Neuronal stem cell (in vitro differentiated cells): ENCODE results near the gene TMEM138.
A peak's percentile ranks its signal among the peaks of the same experiment; 100 is the strongest.

Source experiments
- DNase-seq: peaks from one replicate; pipeline ENCODE4 v3.0.0-alpha.2; 2013; ENCODE audit warnings: low spot score
- H2AFZ ChIP-seq: one replicate; pipeline ENCODE4 v1.6.1; 2013; ENCODE audit warnings: mild to moderate bottlenecking, low read length, inconsistent platforms
- H2AK5ac ChIP-seq: 2 replicates; pipeline ENCODE4 v1.6.1; 2013; ENCODE audit warnings: low read depth, mild to moderate bottlenecking, inconsistent platforms, low read length, moderate library complexity, mixed read lengths
- H2BK120ac ChIP-seq: 2 replicates; pipeline ENCODE4 v1.6.1; 2013; ENCODE audit warnings: low read depth, mild to moderate bottlenecking, inconsistent platforms, low read length, moderate library complexity, mixed read lengths
- H2BK12ac ChIP-seq: one replicate; pipeline ENCODE4 v1.6.1; 2013; ENCODE audit warnings: low read length, inconsistent platforms
- H2BK15ac ChIP-seq: 2 replicates; pipeline ENCODE4 v1.6.1; 2013; ENCODE audit warnings: mild to moderate bottlenecking, low read length, inconsistent platforms, mixed read lengths
- H2BK5ac ChIP-seq: one replicate; pipeline ENCODE4 v1.6.1; 2013; ENCODE audit warnings: inconsistent platforms, mild to moderate bottlenecking, low read length, moderate library complexity
- H3K14ac ChIP-seq: one replicate; pipeline ENCODE4 v1.6.1; 2013; ENCODE audit warnings: low read length, inconsistent platforms
- H3K18ac ChIP-seq: 2 replicates; pipeline ENCODE4 v1.6.1; 2013; ENCODE audit warnings: low read length, inconsistent platforms
- H3K23ac ChIP-seq: 2 replicates; pipeline ENCODE4 v1.6.1; 2013; ENCODE audit warnings: low read depth, mild to moderate bottlenecking, mixed read lengths, low read length, inconsistent platforms; ENCODE audit not compliant: poor library complexity
- H3K27ac ChIP-seq: replicated peaks from 3 replicates; pipeline ENCODE4 v1.5.1; 2013; ENCODE audit warnings: low read length, inconsistent platforms
- H3K27me3 ChIP-seq, 3 experiments: 2 replicates each; pipeline ENCODE4 v1.6.1; 2013; ENCODE audit warnings: low read length in 3 of 3, mild to moderate bottlenecking in 2 of 3, inconsistent platforms in 1 of 3, low read depth in 1 of 3, mixed read lengths in 1 of 3, moderate library complexity in 1 of 3; ENCODE audit not compliant: control insufficient read depth in 3 of 3, insufficient read depth in 3 of 3
- H3K36me3 ChIP-seq, 2 donors: replicated peaks in 1 of 2; 2 replicates each; pipeline ENCODE4 v1.6.1; 2013; ENCODE audit warnings: low read length in 2 of 2; ENCODE audit not compliant: control insufficient read depth in 2 of 2, insufficient read depth in 2 of 2
- H3K4ac ChIP-seq: 2 replicates; pipeline ENCODE4 v1.6.1; 2013; ENCODE audit warnings: inconsistent platforms, mild to moderate bottlenecking, low read length, moderate library complexity
- H3K4me1 ChIP-seq, 2 donors: 1 replicate in 1 of 2; 2 replicates in 1 of 2; pipeline ENCODE4 v1.6.1; 2013; ENCODE audit warnings: low read length in 2 of 2, low read depth in 1 of 2; ENCODE audit not compliant: control insufficient read depth in 2 of 2, insufficient read depth in 1 of 2
- H3K4me2 ChIP-seq: one replicate; pipeline ENCODE4 v1.6.1; 2013; ENCODE audit warnings: mild to moderate bottlenecking, low read length, inconsistent platforms; ENCODE audit not compliant: insufficient read depth, poor library complexity, severe bottlenecking
- H3K4me3 ChIP-seq, 2 donors: 2 replicates each; pipeline ENCODE4 v1.5.1; 2013; ENCODE audit warnings: low read length in 2 of 2, mild to moderate bottlenecking in 2 of 2, inconsistent platforms in 1 of 2, moderate library complexity in 1 of 2
- H3K79me1 ChIP-seq: one replicate; pipeline ENCODE4 v1.6.1; 2013; ENCODE audit warnings: low read depth, mild to moderate bottlenecking, inconsistent platforms, low read length, moderate library complexity
- H3K9ac ChIP-seq: one replicate; pipeline ENCODE4 v1.6.1; 2013; ENCODE audit warnings: mild to moderate bottlenecking, low read depth, low read length, inconsistent platforms; ENCODE audit not compliant: poor library complexity
- H3K9me3 ChIP-seq, 2 donors: replicated peaks in 1 of 2; 2 replicates each; pipeline versions ENCODE3 to v1.6.1; 2013; ENCODE audit warnings: low read length in 2 of 2, mild to moderate bottlenecking in 2 of 2, inconsistent platforms in 1 of 2, low read depth in 1 of 2, mixed read lengths in 1 of 2, moderate library complexity in 1 of 2; ENCODE audit not compliant: control insufficient read depth in 2 of 2, insufficient read depth in 1 of 2
- H4K8ac ChIP-seq: one replicate; pipeline ENCODE4 v1.6.1; 2013; ENCODE audit warnings: low read depth, mild to moderate bottlenecking, inconsistent platforms, low read length, moderate library complexity
- H4K91ac ChIP-seq: one replicate; pipeline ENCODE4 v1.6.1; 2013; ENCODE audit warnings: low read length, low read depth, mild to moderate bottlenecking, inconsistent platforms; ENCODE audit not compliant: poor library complexity
- WGBS, 2 donors: extraction: QIAGEN DNeasy Blood & Tissue Kit; methylation state at CpG; one replicate each; pipeline ENCODE4 v1.1.7; 2013; ENCODE audit warnings: missing lambda C conversion rate in 2 of 2, mixed read lengths in 1 of 2; ENCODE audit not compliant: insufficient read length in 2 of 2, insufficient replicate concordance in 1 of 2; ENCODE audit errors: extremely low coverage in 2 of 2; 5-methylcytosine and 5-hydroxymethylcytosine counted together

TMEM138 gene

GRCh38 chr11:61328351-61328750 lies 33.8 kb upstream of the TMEM138 start:
- H3K4ac ChIP-seq, result no peak overlapping the region
- H3K4me2 ChIP-seq, result no peak overlapping the region
- H2BK120ac ChIP-seq, result no peak overlapping the region
- peaks cover 21 to 79% of the 10 kb centered on the region in 2 donors for H3K36me3 ChIP-seq
- no peak overlapping the region for H2BK5ac ChIP-seq
- H3K9me3 ChIP-seq, result no peaks in the 10 kb centered on the region
- no peak overlapping the region for H2AK5ac ChIP-seq
- no peak overlapping the region for H3K4me3 ChIP-seq
- H3K79me1 ChIP-seq, result peaks cover 10% of the 10 kb centered on the region
- no peak overlapping the region for H4K8ac ChIP-seq
- H3K27ac ChIP-seq, result no peak overlapping the region
- H2BK12ac ChIP-seq, result no peak overlapping the region
- H3K4me1 ChIP-seq, result peaks cover 5 to 6% of the 10 kb centered on the region in 2 donors
- H2AFZ ChIP-seq, result no peak overlapping the region
- no peak overlapping the region for H3K14ac ChIP-seq
- H2BK15ac ChIP-seq, result no peak overlapping the region
- WGBS, 2 donors, result no CpG with 5 or more reads among the region's 9 CpGs
- no peak overlapping the region for H4K91ac ChIP-seq
- no peak overlapping the region for H3K18ac ChIP-seq
- no peak for DNase-seq
- H3K9ac ChIP-seq, result no peak overlapping the region
- no peaks in the 10 kb centered on the region for H3K27me3 ChIP-seq
- no peak overlapping the region for H3K23ac ChIP-seq

- Histone ChIP-seq H2BK120ac (no peak overlapping the region), H3K27me3 (no peaks in the 10 kb centered on the region), H3K18ac (no peak overlapping the region), H3K4me3 (no peak overlapping the region), H3K4ac (no peak overlapping the region), H3K36me3 (peaks cover 12 to 64% of the 10 kb centered on the region in 2 donors), H2BK12ac (no peak overlapping the region), H4K91ac (no peak overlapping the region), H2AK5ac (no peak overlapping the region), H3K27ac (no peak overlapping the region), H3K9ac (no peak overlapping the region), H3K79me1 (peaks cover 13% of the 10 kb centered on the region), H2BK15ac (no peak overlapping the region), H3K23ac (no peak overlapping the region), H3K4me2 (no peak overlapping the region), H4K8ac (no peak overlapping the region), H3K9me3 (no peaks in the 10 kb centered on the region), H3K14ac (no peak overlapping the region), H2AFZ (no peak overlapping the region), H2BK5ac (no peak overlapping the region), H3K4me1 (peaks cover 11 to 21% of the 10 kb centered on the region in 2 donors)
- WGBS, 2 donors, result no CpG with 5 or more reads among the region's 4 CpGs
- DNase-seq, result no peak
Observed at GRCh38 chr11:61329871-61330270, 32.3 kb upstream of the TMEM138 start.

GRCh38 chr11:61331651-61332050 lies 30.5 kb upstream of the TMEM138 start:
- Histone ChIP-seq H3K36me3 (peaks cover 8 to 47% of the 10 kb centered on the region in 2 donors), H3K18ac (no peak overlapping the region), H2BK120ac (no peak overlapping the region), H4K8ac (no peak overlapping the region), H3K4me1 (peaks cover 11 to 34% of the 10 kb centered on the region in 2 donors), H2BK15ac (no peak overlapping the region), H2BK12ac (no peak overlapping the region), H3K4me3 (peak overlapping the region in 1 of 2 donors; percentile 96), H3K23ac (no peak overlapping the region), H3K9ac (no peak overlapping the region), H2BK5ac (no peak overlapping the region), H3K27ac (no peak overlapping the region), H3K9me3 (no peaks in the 10 kb centered on the region), H2AFZ (no peak overlapping the region), H4K91ac (no peak overlapping the region), H3K27me3 (no peaks in the 10 kb centered on the region), H3K79me1 (peaks cover 12% of the 10 kb centered on the region), H3K4ac (no peak overlapping the region), H2AK5ac (no peak overlapping the region), H3K4me2 (peak overlapping the region; percentile 71), H3K14ac (no peak overlapping the region)
- no CpG with 5 or more reads among the region's 6 CpGs for WGBS, 2 donors
- DNase-seq, result no peak

GRCh38 chr11:61332281-61332796 lies 29.8 kb upstream of the TMEM138 start:
- Histone ChIP-seq H3K14ac (peak overlapping the region; percentile 97), H2AFZ (peak overlapping the region; percentile 94), H3K4ac (peak overlapping the region; percentile 8), H3K9me3 (no peaks in the 10 kb centered on the region), H4K91ac (no peak overlapping the region), H3K79me1 (peaks cover 10% of the 10 kb centered on the region), H2BK12ac (no peak overlapping the region), H3K4me3 (peak overlapping the region; percentile 96 to 99), H3K4me2 (peak overlapping the region; percentile 71), H3K27me3 (no peaks in the 10 kb centered on the region), H3K27ac (no peak overlapping the region), H3K9ac (peak overlapping the region; percentile 96), H2BK5ac (peak overlapping the region; percentile 43), H2BK120ac (no peak overlapping the region), H2AK5ac (peak overlapping the region; percentile 74), H3K36me3 (peaks cover 8 to 40% of the 10 kb centered on the region in 2 donors), H3K18ac (peak overlapping the region; percentile 94), H2BK15ac (no peak overlapping the region), H3K23ac (peak overlapping the region; percentile 90), H4K8ac (no peak overlapping the region), H3K4me1 (peaks cover 11 to 37% of the 10 kb centered on the region in 2 donors)
- DNase-seq, result no peak
- no CpG with 5 or more reads among the region's 24 CpGs for WGBS, 2 donors
